HG02943 (cell line): ENCODE measurements around the gene RARA.

Experiments used
- ATAC-seq: cut with Tn5 transposase; IDR thresholded peaks from one replicate; pipeline ENCODE4 v1.9.1; 2021; ENCODE audit warnings: mild to moderate bottlenecking, low read depth, moderate library complexity; ENCODE audit not compliant: unreplicated experiment

Gene RARA

GRCh38 chr17:40325156-40326013, 16.4 kb downstream of the RARA start:
- no peak for ATAC-seq

GRCh38 chr17:40326014-40326831, 17.2 kb downstream of the RARA start:
- ATAC-seq = no peak

- no peak for ATAC-seq
Observed at GRCh38 chr17:40326832-40327199, 17.8 kb downstream of the RARA start.

- ATAC-seq = no peak
Observed at GRCh38 chr17:40327244-40327729, 18.3 kb downstream of the RARA start.

- ATAC-seq = no peak
Observed at GRCh38 chr17:40327735-40328385, 18.9 kb downstream of the RARA start.

GRCh38 chr17:40328386-40328766, 19.4 kb downstream of the RARA start:
- ATAC-seq = no peak

- no peak for ATAC-seq
Observed at GRCh38 chr17:40329839-40330794, 21.1 kb downstream of the RARA start.

GRCh38 chr17:40330850-40331470, 22.0 kb downstream of the RARA start:
- ATAC-seq = no peak

GRCh38 chr17:40331743-40332641, 23.0 kb downstream of the RARA start:
- ATAC-seq = no peak

GRCh38 chr17:40333781-40334448, 24.9 kb downstream of the RARA start:
- ATAC-seq = no peak

- no peak for ATAC-seq
Observed at GRCh38 chr17:40335620-40336019, 26.6 kb downstream of the RARA start.

- ATAC-seq = no peak
Observed at GRCh38 chr17:40337351-40337750, 28.4 kb downstream of the RARA start.

- ATAC-seq = no peak
Observed at GRCh38 chr17:40338058-40338457, 29.1 kb downstream of the RARA start.

GRCh38 chr17:40338941-40339649, 30.1 kb downstream of the RARA start:
- no peak for ATAC-seq

GRCh38 chr17:40340327-40340726, 31.3 kb downstream of the RARA start:
- ATAC-seq = no peak

- ATAC-seq = no peak
Observed at GRCh38 chr17:40340880-40341807, 32.2 kb downstream of the RARA start.
